HepG2 (cell line): ENCODE results near the gene MAPK10.

Experiments used
- CTCF ChIP-seq: sonication (generic); formaldehyde crosslinking; IDR thresholded peaks from 2 replicates; pipeline ENCODE4 v1.5.0; 2020; ENCODE audit warnings: mild to moderate bottlenecking, missing genetic modification reagents, moderate library complexity
- HNRNPLL ChIP-seq: fragments of 200-400 bp; formaldehyde crosslinking; IDR thresholded peaks from 2 replicates; pipeline ENCODE4 v1.6.1; 2017; ENCODE audit warnings: mild to moderate bottlenecking, low read depth, low read length; ENCODE audit not compliant: poor library complexity, severe bottlenecking
- NR1H2 ChIP-seq: sonication (generic); formaldehyde crosslinking; IDR thresholded peaks from 2 replicates; pipeline ENCODE4 v1.8.1; 2022; ENCODE audit warnings: low read depth, missing genetic modification reagents, borderline replicate concordance
- SNRNP70 ChIP-seq: fragments of 200-400 bp; formaldehyde crosslinking; IDR thresholded peaks from 2 replicates; pipeline ENCODE4 v1.6.1; 2017; ENCODE audit warnings: mild to moderate bottlenecking, low read depth, low read length, moderate library complexity
- SUZ12 ChIP-seq: fragments of 150-350 bp; IDR thresholded peaks from 2 replicates; pipeline ENCODE4 v1.6.1; 2014; ENCODE audit warnings: low read depth, low read length
- YY1 ChIP-seq: IDR thresholded peaks from 2 replicates; pipeline ENCODE4 v1.6.1; 2011; ENCODE audit warnings: low read length, low read depth, moderate library complexity, mild to moderate bottlenecking; ENCODE audit not compliant: insufficient read depth, insufficient replicate concordance
- ZC3H4 ChIP-seq: sonication (generic); formaldehyde crosslinking; IDR thresholded peaks from 2 replicates; pipeline ENCODE4 v1.4.0; 2020; ENCODE audit warnings: missing genetic modification reagents, borderline replicate concordance
- ZNF121 ChIP-seq: sonication (generic); formaldehyde crosslinking; IDR thresholded peaks from 2 replicates; pipeline ENCODE4 v1.5.0; 2020; ENCODE audit warnings: mild to moderate bottlenecking, missing genetic modification reagents
- ZNF616 ChIP-seq: sonication (generic); formaldehyde crosslinking; IDR thresholded peaks from 2 replicates; pipeline ENCODE4 v1.5.0; 2020; ENCODE audit warnings: low read depth, mild to moderate bottlenecking, missing genetic modification reagents
- TF ChIP-seq, protein P1 (sequence below): IDR thresholded peaks from 2 replicates; pipeline ENCODE4 v1.6.1; 2012; ENCODE audit warnings: inconsistent platforms

DNA sequence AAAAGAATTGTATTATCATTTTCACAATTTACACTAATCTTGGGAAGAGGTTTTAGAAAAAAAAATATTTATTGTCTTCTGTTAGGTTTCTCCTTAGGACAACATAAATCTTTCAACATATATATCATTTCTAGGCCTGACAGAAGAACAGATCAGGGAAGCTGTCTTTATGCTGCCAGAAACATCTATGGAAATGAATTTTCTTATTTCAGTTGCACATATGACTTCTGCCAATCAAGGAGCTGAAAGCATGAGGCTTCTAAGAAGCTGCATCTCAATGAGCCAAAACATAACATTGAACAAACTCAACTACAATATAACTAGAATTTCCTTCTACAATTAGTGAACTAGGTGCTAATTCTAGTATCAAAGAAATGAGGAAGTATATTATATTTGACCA lies 258.4 kb downstream of the MAPK10 start:
- TF ChIP-seq, protein P1, sequence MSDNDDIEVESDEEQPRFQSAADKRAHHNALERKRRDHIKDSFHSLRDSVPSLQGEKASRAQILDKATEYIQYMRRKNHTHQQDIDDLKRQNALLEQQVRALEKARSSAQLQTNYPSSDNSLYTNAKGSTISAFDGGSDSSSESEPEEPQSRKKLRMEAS = no peak
- TF ChIP-seq SUZ12 (no peak), ZNF121 (no peak), CTCF (no peak), YY1 (no peak), HNRNPLL (no peak), NR1H2 (no peak), ZC3H4 (CRISPR knock-in tag) (no peak), ZNF616 (CRISPR knock-in tag) (no peak), SNRNP70 (no peak)
